Hepatocyte (in vitro differentiated cells): ENCODE results near the gene SASH3.

Experiments
- EZH2 ChIP-seq: fragments of 200-600 bp; sonication (generic); IDR thresholded peaks from 2 replicates; pipeline ENCODE4 v1.6.1; 2016; ENCODE audit warnings: antibody characterized with exemption, mild to moderate bottlenecking, borderline replicate concordance
- EZH2phosphoT487 ChIP-seq: fragments of 200-600 bp; sonication (generic); IDR thresholded peaks from one replicate; pipeline ENCODE4 v1.6.1; 2018; ENCODE audit warnings: antibody characterized with exemption, mild to moderate bottlenecking, low read depth, moderate library complexity; ENCODE audit not compliant: unreplicated experiment, severe bottlenecking
- TF ChIP-seq, protein P1 (sequence below): fragments of 200-600 bp; sonication (generic); IDR thresholded peaks from 2 replicates; pipeline ENCODE4 v1.5.1; 2016; ENCODE audit warnings: antibody characterized with exemption, mild to moderate bottlenecking; ENCODE audit not compliant: poor library complexity

GRCh38 chrX:129749069-129749468 lies 30.7 kb upstream of the SASH3 start:
- TF ChIP-seq, protein P1, sequence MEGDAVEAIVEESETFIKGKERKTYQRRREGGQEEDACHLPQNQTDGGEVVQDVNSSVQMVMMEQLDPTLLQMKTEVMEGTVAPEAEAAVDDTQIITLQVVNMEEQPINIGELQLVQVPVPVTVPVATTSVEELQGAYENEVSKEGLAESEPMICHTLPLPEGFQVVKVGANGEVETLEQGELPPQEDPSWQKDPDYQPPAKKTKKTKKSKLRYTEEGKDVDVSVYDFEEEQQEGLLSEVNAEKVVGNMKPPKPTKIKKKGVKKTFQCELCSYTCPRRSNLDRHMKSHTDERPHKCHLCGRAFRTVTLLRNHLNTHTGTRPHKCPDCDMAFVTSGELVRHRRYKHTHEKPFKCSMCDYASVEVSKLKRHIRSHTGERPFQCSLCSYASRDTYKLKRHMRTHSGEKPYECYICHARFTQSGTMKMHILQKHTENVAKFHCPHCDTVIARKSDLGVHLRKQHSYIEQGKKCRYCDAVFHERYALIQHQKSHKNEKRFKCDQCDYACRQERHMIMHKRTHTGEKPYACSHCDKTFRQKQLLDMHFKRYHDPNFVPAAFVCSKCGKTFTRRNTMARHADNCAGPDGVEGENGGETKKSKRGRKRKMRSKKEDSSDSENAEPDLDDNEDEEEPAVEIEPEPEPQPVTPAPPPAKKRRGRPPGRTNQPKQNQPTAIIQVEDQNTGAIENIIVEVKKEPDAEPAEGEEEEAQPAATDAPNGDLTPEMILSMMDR = no peak
- TF ChIP-seq EZH2phosphoT487 (no peak), EZH2 (no peak)
